Stimulated activated CD4-positive, alpha-beta T cell treated with anti-CD3 and anti-CD28 coated beads, Interleukin-12 subunit alpha, Interleukin-12 subunit beta, amount 100 ng/mL, for 24 hours (primary cell): ENCODE measurements around the gene DOCK2.

ENCODE experiments used
- DNase-seq, 2 experiments: peaks; one replicate each; pipeline ENCODE4 v3.0.0-alpha.2; 2020; ENCODE audit warnings: low read depth in 2 of 2

Gene DOCK2

DNA sequence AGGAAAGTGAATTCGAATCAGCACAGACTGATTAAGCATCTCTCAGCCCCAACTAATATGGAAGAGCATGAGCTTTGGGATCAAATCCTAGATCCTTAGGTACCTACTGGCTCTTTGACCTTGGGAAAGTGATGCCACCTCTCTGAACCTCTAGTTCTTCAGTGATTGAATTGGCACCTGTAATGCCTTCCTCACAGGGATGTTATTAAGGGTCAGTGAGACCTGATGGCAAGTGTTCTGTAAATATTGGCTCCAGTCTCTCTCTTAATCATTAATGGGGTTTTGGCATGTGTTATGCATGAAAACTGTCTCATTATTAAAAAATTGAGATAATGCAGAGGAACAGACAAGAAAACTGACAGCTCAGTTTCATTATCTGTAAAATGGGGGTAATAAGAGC lies 227.4 kb downstream of the DOCK2 start:
- no peak for DNase-seq

DNA sequence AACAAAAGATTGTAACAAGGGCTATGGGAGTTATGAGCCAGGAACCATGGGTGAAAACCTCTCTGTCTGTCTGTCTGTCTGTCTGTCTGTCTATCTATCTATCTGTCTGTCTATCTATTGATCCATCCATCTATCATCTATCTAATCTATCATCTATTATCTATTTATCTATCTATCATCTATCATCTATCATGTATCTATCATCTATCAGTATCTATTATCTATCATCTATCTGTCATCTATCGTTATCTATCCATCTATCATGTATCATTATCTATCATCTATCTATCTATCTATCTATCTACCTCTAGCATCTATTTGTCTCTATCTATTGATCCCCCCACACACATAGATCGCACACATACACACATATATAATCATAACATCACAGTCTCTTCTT lies 230.3 kb downstream of the DOCK2 start:
- no peak for DNase-seq

DNA sequence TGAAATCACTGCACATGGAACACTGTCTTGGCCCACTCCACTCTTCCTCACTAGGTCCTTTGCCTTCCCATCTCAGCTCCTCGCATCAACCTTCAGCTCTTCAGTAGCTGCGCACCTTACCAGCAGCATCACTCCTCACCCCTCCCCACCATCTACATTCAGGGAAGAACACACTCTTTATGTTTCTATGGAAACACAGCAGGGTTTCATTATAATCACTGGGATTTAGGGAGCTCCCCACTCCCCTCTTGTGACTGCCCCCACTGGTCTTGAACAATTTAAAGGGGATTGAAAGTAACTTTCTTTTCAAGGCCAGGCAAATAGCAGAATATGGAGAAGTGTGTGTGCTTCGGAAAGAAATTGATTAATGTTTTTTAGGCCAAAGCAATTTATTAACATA lies 232.0 kb downstream of the DOCK2 start:
- no peak for DNase-seq

DNA sequence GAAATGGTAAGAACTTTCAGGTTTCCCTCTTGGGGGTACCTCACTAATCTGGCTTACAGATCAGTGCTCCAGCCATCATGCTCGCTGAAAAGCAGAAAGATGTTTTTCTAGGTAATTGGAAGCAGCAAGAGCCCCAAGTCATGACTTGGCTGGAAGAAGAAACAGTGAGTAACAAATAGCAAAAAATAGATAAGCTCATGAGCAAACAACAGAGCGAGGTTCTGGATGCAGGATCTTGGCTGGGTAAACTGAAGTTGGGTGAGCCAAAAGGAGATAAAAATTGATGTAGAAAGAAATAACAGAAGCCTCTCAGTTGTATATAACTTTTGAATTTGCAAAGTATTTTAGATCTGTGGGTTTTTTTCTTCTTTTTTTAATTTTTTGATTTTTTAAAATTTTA lies 233.1 kb downstream of the DOCK2 start:
- DNase-seq, result no peak

DNA sequence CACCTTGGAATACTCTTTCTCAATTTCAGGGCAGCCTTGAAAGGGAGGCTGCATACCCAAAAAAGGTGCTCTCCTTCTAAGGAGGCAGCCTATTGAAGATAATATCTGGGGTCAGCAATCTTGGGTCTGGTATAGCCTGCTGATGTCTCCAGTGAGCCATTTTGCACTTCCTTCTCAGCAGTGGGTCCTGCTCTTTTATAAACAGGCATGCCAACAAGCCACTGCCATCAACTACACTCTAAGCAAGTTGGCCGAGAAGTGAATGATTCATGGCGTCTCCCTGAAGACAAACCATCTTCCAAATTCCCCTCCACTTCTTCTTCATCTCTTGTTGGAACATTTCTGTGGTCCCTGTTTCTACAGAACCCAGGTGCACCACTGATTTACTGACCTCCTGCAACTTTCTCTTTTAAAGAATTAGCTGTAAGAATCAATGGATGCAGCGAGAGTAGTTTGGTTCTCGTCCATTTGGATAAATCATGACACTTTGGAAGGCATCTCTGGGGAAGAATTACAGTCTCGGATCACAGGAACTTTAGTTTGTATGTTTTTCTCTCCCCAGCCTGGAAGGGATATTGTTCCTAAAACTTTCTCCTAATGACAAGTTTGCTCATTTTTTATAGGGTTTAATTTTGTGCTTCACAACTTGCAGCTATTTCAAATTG lies 234.9 kb downstream of the DOCK2 start:
- no peak for DNase-seq

DNA sequence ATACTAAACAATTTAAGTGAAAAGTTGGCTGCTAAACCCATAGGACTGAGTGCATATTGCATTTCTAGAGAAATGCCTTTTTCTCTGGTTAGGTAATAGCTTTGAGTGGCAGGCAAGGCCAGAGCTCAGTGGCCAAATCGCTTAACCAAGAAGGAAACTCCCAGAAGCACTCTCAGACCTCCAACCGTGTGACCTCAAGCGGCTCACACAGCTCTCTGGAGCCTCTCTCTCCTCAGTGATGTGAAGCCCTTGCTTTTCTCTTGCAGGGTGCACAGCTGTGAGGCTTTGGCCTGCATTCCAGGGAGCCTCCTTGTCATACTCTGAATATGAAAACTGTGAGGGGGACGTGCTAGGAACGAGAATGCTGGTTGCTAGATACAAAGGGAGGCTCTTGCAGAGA lies 236.6 kb downstream of the DOCK2 start:
- DNase-seq, result no peak

DNA sequence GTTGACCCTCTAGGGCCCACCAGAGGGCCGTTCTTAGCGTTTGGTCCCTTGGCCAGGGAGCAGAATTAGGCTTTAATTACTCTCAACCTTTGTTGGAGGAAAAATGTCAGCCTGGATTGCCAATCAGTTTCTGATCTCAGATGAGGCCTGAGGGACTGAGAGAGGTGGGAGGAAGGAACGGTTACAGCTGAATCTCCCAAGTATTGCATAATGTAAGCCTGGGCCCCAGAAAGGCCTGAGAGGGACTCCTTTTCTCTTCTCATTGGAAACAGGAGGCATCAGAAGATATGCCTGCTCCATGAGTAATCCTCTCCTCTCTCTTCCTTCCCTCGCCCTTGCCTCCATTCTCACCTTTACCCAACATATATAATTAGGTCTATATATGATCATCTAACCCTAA lies 237.5 kb downstream of the DOCK2 start:
- no peak for DNase-seq

DNA sequence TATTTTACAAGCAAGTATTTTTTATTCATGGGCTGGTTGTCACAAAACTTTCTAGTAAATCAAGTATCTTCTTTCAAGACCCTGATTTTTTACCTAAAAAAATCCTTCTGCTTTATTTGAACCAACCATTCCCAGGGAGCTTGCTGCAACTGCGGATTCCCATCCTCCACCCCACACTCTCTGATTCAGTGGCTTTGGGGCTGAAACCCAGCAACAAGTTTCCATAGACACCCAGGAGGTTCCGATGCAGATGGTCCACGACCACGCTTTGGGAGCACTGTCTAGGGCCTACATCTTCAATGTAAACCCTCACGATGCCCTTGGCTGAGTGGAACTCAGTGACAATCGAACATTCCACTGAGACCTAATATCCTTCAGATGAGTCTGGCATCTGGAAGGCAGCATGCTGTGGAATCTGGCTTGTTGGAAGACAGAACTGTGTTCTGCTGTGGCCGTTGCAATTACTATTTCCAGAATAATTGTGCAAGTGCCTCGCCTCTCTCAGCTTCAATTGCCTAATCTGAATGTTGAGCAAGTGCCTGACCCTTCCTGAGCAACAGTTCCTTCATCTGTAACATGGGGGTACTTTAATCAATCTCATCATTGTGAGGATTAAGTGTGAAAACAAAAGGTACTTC lies 238.1 kb downstream of the DOCK2 start:
- no peak for DNase-seq

DNA sequence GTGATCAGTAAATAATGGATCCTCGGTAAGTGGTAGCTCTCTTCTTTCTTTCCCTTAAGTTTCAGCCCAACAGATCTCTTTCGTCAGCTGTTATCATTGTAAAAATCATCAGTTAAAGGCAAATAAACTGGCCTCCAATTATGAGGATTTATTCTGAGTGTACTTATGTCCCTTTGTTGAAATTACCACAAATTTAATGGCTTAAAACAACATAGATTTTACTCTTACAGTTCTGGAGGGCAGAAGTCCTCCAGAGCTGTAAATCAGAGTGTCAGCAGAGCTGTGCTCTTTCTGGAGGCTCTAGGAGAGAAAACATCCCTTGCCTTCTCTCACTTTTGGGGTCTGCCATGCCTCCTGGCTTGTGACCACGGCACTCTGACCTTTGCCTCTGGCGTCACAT lies 238.7 kb downstream of the DOCK2 start:
- no peak for DNase-seq

DNA sequence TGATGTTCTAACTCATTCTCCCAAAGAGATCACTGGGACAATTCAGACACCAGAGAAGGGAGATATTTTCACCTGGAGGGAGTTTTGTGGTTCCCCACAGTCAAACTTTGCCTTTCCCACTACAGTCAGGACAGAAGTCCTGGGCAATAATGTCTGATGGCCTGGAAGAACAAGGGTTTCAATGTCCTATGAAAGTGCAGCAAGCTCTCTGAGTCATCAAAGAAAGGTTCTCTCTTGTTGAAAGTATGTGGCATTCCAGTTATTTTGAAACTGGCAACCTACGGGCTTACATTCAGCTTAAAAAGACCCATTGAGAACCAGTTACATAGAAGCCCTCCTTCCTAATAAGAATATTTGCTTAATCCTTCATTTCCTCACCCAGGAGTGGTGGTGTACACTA lies 239.3 kb downstream of the DOCK2 start:
- DNase-seq, result no peak

DNA sequence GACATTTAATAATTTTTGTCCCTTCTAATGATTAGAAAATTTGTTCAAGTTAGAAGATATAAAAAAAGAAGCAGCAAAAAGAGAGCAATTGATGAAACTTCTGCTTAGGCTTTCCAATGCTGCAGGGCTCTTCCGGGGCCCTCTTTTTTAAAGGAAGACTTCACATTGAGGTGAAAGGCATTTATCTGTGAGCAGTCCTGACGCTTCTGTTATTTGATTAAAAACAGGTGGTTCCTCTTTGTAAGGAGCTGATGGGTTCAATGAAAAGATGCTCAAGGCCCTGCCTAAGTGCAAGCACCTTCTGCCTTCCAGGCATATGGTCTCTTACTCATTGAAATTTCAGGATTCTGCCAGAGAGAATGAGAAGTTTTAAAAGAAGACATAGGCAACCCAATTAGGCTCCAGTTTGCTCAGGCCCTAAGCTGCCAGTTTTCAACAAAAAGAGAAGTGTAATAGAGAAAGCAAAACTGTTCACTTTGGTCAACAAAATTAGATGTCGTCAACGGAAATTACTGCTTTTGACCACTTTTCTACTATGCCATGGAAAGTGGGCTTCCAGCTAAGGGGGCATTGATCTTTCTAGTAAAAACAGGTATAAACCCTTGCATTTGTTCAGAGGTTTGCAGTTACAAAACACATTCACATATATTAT lies 243.1 kb downstream of the DOCK2 start:
- DNase-seq, result no peak

DNA sequence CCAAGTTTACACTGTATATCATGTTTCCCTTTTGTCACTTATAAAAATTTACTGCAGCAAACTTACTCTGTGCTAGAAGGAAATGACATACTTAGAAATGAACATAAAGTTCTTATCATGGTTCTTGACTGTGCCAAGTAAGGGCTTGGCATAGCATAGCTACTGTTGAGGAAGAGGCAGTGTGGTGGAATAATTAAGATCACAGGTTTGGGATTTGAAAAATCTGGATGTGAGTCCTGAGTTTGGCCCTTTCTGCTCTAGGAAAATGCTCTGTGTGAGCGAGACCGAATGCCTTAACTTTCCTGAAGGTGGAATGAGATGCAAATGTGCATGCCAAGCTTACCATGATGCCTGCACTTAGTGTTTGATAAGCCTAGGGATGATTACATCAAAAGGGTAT lies 243.7 kb downstream of the DOCK2 start:
- DNase-seq, result no peak

DNA sequence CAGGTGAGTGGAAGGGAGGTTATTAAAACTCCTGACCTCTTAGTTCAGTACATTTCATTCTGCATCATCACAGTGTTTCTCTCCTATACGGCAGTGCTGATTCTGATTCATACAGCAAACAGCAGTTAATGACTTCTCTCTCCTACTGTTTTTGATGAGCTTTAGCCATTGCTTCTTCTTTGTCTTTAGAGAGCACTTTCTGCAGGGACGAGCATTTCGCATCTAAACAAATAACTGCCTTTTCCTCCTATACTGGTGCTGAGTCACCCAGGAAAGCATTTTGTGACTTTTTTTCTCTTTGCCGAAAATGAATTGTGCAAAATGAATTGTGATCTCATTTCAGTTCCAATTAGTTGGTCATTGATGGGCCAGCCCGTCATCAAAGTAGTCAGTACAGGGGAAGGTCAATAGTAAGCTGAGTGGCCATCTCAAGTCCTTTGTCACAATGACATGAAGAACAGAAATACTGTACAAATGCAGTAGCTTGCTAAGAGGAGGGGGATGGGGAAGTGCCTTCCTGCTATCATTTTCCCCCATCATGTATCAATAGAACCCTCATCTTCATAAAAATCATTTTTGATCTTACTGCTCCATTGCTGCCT lies 244.7 kb downstream of the DOCK2 start:
- DNase-seq, result no peak

DNA sequence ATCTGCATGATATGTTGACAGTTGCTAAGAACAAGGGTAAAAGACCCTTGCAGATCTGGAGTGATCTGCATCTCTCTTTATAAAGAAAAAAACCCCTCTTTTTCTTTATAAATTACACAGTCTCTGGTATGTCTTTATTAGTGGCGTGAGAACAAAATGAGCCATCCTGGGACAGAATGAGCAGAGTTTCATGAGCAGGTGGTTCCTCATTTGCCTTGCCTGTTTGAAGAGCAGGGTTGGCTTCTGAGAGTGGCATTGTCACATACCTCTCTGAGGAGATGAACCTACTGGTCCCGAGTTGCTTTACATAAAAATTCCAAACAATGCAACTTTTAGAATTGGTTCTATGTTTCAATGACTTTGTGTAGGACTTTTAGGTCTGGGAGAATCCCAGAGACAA lies 249.0 kb downstream of the DOCK2 start:
- DNase-seq, result no peak

DNA sequence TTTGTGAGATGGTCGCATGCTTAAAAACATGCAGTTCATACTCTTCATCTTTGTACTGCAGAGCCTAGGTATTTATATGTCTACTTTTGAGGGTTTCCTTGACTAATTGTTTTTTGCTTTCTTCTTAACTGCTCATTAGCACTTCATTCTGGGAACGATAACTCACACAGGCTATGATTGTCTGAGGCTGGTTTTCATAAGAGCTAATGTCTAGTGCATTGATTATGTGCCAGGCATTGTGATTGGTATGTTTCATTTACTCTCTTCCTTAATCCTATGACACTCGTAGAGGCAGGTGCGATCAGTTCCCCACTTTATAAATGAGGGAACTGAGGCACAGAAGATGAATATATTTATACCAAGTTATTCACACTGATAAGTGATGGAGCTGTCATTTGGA lies 249.6 kb downstream of the DOCK2 start:
- DNase-seq, result no peak

DNA sequence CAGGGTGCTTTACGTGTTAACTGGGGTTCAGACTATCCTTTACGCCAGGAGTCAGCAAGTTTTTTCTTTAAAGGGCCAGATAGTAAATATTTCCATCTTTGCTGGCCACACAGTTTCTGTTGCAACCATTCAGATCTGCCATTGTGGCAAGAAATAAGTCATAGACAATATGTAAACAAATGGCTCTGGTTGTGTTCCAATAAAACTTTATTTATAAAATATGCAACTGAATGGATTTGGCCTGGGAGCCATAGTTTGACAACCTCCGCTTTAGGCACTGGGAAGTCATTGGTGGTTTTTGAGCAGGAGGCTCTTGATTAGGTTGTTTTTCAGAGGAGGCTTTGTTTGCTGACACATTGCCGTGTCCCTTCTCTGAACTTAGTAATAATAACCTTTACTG lies 252.5 kb downstream of the DOCK2 start:
- DNase-seq, result no peak

DNA sequence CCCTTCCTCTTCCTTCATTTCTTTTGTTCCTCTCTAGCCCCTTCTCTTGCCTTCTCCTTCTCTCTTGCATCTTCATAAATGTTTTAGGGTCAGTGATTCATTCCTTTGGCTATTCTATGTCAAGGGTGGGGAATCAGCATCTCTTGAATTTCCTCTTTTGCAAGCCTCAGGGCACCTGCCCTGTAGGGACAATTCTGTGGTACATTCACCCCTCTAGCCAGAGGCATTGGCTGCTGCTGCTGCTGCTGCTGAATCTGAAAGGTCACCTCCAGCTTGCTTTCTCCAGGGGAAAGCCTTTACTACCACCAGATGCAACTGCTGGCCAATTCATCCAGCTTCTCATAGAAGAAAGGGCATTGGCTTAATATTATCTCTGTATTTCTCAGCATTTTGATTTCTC lies 255.9 kb downstream of the DOCK2 start:
- no peak for DNase-seq

DNA sequence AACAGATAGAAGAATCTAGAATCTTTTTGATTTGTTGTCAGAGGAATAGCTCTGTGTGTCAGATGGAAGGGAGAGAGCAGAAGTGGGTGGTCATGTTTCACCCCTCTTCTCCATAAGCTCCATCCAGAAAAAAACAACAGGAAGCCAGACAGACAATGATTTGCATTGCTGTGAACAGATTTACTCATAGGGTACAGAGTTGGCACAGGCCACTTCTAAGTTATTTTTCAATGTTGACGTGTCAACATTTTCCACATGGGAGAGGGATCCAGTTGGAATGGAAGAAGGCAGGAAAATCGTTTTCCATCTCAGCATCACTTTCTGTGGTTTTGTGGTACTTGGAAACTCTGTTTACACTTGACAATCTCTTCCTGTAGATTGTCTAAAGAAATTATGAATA lies 256.5 kb downstream of the DOCK2 start:
- DNase-seq, result no peak

DNA sequence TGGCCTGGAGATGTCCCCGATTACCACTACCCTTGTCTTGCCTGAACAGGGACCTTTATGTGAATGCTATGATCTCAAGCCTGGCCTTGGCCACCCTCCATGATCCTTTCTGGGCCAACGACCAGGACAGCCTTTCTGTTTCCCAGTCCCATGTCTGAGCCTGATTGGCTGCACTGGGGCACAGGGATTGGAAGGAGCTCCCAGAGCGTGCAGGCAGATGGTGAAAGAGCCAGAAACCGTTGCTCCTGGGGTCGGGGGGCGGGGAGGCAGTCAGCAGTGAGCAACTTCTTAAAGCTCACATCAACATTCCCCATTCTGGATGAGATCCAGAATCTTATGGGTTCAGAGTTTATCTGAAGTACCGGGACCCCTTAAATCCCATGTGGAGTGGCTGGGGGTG lies 258.9 kb downstream of the DOCK2 start:
- DNase-seq, result no peak

DNA sequence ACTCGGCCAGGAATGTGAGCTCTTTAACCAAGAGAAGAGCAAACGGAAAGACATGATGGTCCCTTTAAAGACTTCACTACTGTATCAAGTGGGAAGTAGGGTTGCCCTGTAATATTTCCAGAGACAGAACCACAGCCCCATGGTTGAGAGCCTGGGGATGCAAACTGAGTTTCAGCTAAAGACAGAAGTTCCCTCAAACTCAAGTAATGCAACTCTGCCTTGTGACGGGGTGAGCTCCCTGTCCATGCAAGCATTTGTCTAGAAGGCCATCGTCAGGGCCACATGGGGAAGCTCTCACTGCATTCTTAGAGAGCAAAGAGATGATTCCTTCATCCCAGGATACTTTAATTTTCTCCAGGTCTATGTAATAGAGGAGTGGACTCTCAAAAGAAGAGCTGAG lies 260.4 kb downstream of the DOCK2 start:
- DNase-seq, result no peak

DNA sequence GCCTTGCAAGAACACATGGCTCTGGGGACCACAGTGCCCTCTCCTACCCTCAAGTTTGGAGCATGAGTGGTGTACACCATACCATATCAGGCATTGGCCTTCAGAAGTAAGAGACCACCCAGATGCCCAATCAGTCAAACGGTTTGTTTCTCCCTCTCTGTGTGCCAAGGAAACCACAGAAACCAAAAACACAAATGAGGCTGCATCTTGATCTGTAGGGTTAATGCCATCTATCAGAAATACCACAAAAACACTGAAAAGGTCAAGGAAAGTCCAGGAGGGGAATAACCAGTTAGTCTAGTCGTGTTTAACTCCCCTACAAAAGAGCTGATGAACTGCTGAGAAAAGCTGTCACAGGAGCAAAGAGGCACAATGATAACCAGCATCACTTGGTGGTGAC lies 264.8 kb downstream of the DOCK2 start:
- no peak for DNase-seq

DNA sequence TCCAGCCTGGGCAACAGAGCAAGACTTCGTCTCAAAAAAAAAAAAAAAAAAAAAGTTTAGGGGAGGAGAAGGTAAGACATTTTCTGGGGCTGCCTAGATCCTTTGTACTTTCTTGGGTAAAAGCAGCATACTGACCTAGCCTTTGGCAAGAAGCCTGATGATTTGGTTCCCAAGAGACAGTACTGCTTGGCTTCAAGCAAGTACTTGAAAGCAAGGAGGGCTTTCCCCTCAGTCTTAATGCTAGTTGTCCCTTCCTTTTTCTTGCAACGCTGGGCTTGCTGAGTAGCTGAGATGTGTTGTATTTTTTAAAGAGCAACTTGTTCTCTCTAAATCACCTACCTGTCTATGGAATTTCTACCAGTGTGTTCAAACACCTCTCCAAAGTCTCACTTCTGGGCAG lies 267.0 kb downstream of the DOCK2 start:
- DNase-seq, result no peak

DNA sequence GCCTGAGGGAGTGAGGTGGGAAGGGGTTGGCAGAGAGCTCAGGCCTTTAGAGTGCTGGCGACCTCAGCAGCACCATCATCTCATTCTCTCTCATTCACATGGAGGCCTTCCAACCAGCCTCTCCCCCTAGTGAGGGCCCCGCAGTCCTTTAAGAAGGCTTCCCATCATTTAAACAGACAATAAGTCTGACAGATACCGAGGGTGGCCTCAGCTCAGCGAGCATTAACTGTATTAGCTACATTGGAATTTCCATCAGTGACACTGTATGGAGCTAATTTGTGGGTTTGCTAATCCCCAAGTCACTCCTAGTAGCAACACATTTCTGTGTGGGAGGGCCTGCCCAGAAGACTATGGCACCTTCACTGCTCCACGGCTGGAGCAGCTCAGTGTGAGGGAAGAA lies 267.4 kb downstream of the DOCK2 start:
- DNase-seq, result no peak
